Stomach (tissue), 4 donors: ENCODE measurements around the gene ANKRD31.
A peak's percentile ranks its signal among the peaks of the same experiment; 100 is the strongest.

ENCODE experiments used
- POLR2A ChIP-seq, 4 donors: fragments of 450-650 bp; IDR thresholded peaks; one replicate each; pipeline ENCODE4 v1.6.1; 2016; ENCODE audit warnings: antibody characterized with exemption in 4 of 4, control low read depth in 2 of 4, mild to moderate bottlenecking in 1 of 4, moderate library complexity in 1 of 4
- POLR2AphosphoS5 ChIP-seq, 3 donors: sonication (generic); formaldehyde crosslinking; IDR thresholded peaks; one replicate each; pipeline ENCODE4 v1.6.1; 2016; ENCODE audit warnings: antibody characterized with exemption in 3 of 3
- TF ChIP-seq, protein P1 (sequence below), 7 experiments: fragments of 450-650 bp in 4 of 7; fragments of 200-600 bp in 3 of 7; sonication (generic) in 3 of 7; IDR thresholded peaks; one replicate each; pipeline ENCODE4 v1.5.1; 2016 to 2019; ENCODE audit warnings: antibody characterized with exemption in 7 of 7, control low read depth in 2 of 7, mild to moderate bottlenecking in 1 of 7

DNA sequence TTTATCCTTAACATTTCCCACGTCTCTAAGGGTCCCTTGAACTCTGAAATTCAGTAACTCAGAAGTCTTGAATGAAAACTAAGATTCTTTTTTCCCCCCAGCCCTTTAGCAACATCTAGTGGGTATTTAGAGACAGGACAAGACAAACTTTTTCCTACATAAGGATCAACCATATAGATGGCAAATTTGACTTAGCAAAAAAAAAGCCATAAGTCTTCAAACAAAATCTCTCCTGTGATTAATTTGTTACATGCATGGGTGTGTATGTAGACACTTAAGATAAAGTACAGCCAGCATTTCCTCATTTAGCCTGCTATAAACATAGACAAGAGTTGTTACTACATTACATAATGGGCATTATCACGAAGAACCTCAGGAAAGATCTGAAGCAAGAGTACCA is 29.1 kb upstream of the ANKRD31 start:
- TF ChIP-seq POLR2AphosphoS5 (IDR thresholded peaks at IDR 0.05) (no peak), POLR2A (IDR thresholded peaks at IDR 0.05) (no peak)
- TF ChIP-seq, protein P1, sequence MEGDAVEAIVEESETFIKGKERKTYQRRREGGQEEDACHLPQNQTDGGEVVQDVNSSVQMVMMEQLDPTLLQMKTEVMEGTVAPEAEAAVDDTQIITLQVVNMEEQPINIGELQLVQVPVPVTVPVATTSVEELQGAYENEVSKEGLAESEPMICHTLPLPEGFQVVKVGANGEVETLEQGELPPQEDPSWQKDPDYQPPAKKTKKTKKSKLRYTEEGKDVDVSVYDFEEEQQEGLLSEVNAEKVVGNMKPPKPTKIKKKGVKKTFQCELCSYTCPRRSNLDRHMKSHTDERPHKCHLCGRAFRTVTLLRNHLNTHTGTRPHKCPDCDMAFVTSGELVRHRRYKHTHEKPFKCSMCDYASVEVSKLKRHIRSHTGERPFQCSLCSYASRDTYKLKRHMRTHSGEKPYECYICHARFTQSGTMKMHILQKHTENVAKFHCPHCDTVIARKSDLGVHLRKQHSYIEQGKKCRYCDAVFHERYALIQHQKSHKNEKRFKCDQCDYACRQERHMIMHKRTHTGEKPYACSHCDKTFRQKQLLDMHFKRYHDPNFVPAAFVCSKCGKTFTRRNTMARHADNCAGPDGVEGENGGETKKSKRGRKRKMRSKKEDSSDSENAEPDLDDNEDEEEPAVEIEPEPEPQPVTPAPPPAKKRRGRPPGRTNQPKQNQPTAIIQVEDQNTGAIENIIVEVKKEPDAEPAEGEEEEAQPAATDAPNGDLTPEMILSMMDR (IDR thresholded peaks at IDR 0.05), result peak in 5 of 7 experiments; percentile 24 to 47 (median 37)
